Left renal cortex interstitium (tissue), 4 donors: ENCODE data around the gene NLRP5. TPM values are rescaled to one million over a fixed set of nuclear protein-coding genes. Genes with fewer than 3 reads are reported as not detected.
"Not testable (repeated sequence)": the region's sequence is repeated elsewhere in the genome, so short reads cannot be mapped to it uniquely, and the experiment has no call there.

ENCODE experiments used
- DNase-seq, 4 donors: peaks; one replicate each; pipeline ENCODE4 v3.0.0-alpha.2; 2013; ENCODE audit warnings: low read depth in 4 of 4, low spot score in 2 of 4, missing footprints in 1 of 4
- polyA plus RNA-seq, 4 donors: library from polyadenylated mRNA; unstranded; fragments of 120-200 nt; gene quantifications; one replicate each; pipeline ENCODE4 v1.2.1, GENCODE V29; 2013; ENCODE audit not compliant: insufficient read length in 4 of 4

NLRP5 gene
- polyA plus RNA-seq, 4 donors = not detected

GRCh38 chr19:56097306-56097705 lies 110.7 kb downstream of the NLRP5 start:
- no peak for DNase-seq

DNA sequence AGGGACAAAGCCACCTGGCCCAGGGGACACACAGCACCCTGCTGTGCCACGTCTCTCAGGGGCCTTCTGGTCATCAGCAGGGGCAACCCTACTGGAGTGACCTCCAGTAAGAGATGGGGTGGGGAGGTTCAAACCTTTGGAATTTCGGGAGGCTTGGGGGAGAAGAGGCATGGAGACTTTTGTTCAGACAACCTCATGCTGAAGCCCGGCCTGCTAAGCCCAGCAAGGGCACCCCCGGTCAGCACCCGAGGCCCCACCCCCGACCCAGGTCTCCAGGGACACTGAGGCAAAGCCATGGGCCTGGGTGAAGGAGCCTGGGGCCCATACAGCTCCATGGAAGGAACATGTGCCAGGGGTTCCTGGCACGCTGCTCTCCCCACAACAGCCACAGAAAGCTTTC lies 111.2 kb downstream of the NLRP5 start:
- no peak for DNase-seq

DNA sequence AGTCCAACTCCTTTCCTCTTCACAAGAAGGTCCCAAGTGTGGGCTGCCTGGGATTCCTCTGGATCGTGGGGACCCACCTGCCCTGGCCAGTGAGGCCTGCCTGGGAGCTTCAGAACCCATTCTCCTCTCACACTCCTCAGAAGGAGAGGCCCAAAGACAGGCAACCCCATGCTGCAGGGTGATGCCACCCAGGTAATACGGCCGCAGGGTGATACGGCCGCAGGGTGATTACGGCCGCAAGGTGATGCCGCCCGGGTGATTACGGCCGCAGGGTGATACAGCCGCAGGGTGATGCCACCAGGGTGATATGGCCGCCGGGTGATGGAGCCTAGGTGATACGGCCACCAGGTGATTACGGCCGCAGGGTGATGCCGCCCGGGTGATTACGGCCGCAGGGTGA lies 111.7 kb downstream of the NLRP5 start:
- DNase-seq = not testable (repeated sequence)

DNA sequence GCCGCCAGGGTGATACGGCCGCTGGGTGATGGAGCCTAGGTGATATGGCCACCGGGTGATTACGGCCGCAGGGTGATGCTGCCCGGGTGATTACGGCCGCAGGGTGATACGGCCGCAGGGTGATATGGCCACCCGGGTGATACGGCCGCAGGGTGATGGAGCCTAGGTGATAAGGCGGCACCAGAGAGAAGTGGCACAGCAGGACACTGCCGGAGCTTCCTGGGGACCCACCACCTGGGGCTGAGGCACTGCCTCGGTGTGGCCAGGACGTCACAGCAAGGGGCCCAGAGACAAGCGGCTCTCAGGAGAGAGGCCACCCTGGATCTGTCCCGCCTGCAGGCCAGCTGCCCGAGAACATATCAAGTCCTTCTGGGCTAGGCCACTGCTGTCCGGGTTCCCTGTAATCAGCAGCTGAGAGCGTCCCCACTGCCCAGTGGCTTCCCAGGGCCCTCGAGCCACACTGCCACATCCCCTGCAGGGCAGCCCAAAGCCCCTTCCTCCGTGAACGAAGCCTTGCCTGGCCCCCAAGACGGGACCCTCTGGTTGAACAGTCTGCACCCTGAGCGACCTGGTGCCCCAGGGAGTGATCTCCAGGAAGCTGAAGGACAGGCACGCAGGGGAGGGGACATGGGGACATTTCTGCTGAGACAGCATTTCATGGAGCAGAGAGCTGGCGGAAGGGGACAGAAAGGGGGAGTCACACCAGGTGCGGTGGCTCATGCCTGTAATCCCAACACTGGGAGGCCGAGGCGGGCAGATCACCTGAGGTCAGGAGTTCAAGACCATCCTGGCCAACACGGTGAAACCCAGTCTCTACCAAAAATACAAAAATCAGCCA lies 112.4 kb downstream of the NLRP5 start:
- no peak for DNase-seq

GRCh38 chr19:56099638-56100539 lies 113.3 kb downstream of the NLRP5 start:
- DNase-seq = no peak

DNA sequence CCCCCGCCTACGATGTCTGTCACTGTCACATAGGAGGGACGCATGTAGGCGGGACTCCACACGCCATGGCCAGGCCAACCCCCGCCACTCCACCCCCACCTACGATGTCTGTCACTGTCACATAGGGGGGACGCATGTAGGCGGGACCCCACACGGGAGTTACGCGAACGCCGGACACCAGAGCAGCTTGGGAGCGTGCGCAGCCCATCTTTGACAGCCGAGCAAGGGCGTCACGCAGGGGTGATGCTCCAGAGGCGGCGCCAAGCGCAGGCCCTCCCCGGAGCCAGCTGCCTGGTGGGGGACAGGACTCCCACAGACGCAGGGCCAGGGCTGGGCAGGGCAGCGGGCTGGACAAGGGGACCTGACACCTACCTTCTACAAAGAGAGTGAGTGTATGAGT lies 114.5 kb downstream of the NLRP5 start:
- no peak for DNase-seq

- DNase-seq = no peak
These were observed 115.4 kb downstream of the NLRP5 start for GRCh38 chr19:56101746-56102535.

DNA sequence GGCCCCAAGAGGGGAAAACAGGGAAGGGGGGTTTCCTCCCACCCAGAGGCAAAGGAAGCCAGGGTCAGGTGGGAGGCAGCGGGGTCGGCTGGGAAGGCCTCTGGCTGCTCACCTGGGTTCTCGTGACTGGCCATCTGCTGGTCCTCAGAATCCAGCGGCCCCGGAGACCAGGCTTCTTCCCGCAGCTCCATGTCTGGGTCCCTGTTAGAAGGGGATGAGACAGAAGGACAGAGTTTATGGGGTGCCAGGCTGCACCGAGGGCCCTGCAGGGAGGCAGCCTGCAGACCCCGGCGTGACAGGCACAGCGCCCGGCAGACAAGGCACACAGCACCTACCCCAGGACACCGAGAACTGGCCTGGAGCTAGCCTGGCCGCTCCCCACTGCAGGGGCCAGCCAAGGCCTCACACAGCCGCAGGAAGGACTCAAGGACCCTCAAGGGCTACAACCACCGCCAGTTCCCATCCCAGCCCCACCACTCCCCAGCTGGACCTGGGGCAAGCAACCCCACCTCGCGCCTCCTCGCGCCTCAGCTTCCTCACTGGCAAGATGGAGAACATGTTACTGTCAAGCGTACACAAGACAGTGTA lies 116.5 kb downstream of the NLRP5 start:
- DNase-seq = no peak

- no peak for DNase-seq
These were observed 117.8 kb downstream of the NLRP5 start for GRCh38 chr19:56104423-56104822.

GRCh38 chr19:56105090-56105701 lies 118.6 kb downstream of the NLRP5 start:
- peak in 1 of 4 donors; percentile 63 for DNase-seq

DNA sequence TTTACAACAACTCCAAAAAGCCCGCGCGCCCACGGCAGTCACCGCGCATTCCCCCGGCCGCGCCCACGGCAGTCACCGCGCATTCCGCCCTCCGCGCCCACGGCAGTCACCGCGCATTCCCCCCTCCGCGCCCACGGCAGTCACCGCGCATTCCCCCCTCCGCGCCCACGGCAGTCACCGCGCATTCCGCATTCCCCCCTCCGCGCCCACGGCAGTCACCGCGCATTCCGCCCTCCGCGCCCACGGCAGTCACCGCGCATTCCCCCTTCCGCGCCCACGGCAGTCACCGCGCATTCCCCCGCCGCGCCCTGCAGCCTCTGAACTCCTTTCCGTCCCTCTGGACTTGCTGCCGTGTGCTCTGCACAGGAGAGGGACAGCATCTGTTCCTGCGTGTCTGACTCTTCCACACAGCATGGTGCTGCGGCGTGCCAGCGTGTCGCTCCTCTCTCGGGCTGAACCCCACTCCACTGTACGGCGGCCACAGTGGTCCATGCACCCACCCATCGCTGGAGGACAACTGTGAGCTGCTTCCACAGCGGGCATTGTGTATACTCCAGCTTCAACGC lies 119.3 kb downstream of the NLRP5 start:
- DNase-seq = not testable (repeated sequence)

DNA sequence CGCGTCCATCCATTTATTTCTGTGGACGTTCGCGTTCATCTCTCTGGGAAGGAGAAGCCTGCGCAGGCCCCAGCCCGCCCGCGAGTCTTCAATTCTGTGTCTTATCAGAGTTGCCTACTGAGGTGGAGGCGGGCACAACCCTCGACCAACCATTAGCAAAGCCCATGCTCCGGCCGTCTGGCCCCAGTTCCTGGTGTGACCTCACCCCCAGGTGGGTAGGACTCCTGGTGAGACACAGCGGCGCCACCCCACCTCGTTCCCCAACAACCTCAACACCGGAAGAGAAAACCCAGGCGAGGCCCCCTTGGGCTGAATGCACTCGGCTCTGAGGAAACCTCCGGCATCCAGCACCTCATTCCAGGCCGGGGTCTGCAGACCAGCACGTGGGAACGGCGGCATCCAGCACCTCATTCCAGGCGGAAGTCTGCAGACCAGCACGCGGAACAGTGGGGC lies 119.8 kb downstream of the NLRP5 start:
- DNase-seq = no peak

GRCh38 chr19:56106993-56107392 lies 120.4 kb downstream of the NLRP5 start:
- no peak for DNase-seq

- DNase-seq = no peak
These were observed 121.2 kb downstream of the NLRP5 start for GRCh38 chr19:56107626-56108351.

DNA sequence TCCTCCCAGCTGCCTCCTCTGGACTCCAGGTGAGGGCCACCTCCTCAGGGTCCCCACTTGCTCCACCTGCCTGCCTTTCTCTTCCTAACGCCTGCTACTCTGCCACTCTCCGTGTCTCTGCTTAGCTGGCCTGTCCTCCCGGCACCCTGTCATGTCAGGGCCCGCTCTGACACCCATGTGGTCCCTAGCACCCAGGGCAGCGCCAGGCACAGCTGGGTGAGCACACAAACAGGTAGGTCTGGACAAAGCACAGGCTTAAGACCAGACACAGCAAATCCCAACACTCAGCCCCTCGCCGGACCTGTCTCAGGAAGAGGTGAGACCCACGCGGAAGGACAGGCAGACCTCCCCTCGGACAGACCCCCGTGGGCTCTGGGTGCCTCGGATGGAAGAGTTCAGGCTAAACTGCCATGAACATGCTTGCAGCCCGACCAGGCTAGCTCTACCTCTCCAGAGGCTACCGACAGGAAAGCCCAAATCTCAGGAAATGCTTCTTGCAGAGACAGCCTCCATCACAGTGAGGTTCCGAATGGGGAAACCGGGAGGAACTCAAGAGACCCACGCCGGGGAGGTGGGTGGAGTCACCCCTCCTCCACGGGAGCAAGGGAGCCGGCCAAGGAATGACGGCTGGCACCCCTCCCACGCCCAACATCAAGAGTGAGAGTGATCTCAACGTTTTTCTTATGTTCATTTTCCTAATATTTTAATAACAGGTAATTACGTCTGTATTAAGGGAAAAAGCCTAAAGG lies 122.0 kb downstream of the NLRP5 start:
- peak in 1 of 4 donors; percentile 16 for DNase-seq

- no peak for DNase-seq
These were observed 122.7 kb downstream of the NLRP5 start for GRCh38 chr19:56109226-56109625.

- peak in 1 of 4 donors; percentile 18 for DNase-seq
These were observed 124.2 kb downstream of the NLRP5 start for GRCh38 chr19:56110515-56111448.
